NCI-H748 (cell line): ENCODE data around the gene RTF1.
"Not testable (repeated sequence)": the region's sequence is repeated elsewhere in the genome, so short reads cannot be mapped to it uniquely, and the experiment has no call there.

Experiments used
- DNase-seq: peaks from one replicate; lab custom pipeline; 2025; ENCODE audit not compliant: unreplicated experiment; lab: John Stamatoyannopoulos, UW

Gene RTF1

GRCh38 chr15:41435037-41435786 is 18.3 kb downstream of the RTF1 start:
- DNase-seq: no peak

- no peak for DNase-seq
Measured at GRCh38 chr15:41437448-41437847, 20.6 kb downstream of the RTF1 start.

- no peak for DNase-seq
Measured at GRCh38 chr15:41438206-41438605, 21.3 kb downstream of the RTF1 start.

DNA sequence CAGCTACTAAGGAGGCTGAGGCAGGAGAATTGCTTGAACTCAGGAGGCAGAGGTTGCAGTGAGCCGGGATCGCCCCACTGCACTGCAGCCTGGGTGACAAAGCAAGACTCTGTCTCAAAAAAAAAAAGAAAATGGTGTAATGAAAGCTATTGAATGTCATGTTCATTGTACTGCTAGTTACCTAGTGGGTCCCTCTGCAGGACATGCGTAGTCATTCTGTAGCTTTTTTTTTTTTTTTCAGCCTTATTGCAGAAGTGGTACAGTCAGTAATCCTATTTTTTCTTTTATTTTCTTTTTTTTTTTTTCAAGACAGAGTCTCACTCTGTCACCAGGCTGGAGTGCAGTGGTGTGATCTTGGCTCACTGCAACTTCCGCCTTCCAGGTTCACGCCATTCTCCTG is 21.9 kb downstream of the RTF1 start:
- DNase-seq: not testable (repeated sequence)

GRCh38 chr15:41443275-41443674 is 26.4 kb downstream of the RTF1 start:
- DNase-seq: no peak

- DNase-seq: no peak
Measured at GRCh38 chr15:41445399-41445798, 28.5 kb downstream of the RTF1 start.

DNA sequence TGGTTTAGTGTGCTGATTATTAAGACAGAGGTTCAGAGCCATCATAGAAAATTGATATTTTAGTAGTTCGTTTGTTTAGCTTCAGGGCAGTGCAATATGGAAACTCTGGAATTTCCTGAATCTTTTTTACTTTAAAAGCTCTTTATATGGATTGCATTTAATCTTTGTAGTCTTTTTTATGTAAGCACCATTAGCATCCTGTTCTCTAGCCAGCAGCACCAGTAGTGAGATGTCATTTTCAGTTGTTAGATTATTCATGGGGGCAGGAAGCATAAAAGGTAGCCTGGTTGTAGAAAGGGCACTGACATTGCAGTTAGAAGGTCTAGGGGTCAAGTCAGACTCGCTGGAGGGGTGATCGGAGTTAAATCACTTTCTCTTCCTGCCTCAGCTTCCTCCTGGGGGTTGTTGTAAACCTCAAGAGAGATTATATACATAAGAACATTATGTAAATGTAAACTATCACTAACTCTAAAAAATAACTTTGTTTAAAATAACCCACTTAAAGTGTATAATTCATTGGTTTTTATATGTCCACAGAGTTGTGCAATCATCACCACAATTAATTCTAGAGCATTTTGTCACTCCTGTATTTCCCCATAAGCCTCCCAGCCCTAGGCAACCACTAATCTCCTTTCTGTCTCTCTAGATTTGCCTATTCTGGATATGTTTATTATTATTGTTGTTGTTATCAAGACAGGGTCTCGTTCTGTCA is 45.3 kb downstream of the RTF1 start:
- no peak for DNase-seq

- DNase-seq: no peak
Measured at GRCh38 chr15:41464889-41465580, 48.1 kb downstream of the RTF1 start.

DNA sequence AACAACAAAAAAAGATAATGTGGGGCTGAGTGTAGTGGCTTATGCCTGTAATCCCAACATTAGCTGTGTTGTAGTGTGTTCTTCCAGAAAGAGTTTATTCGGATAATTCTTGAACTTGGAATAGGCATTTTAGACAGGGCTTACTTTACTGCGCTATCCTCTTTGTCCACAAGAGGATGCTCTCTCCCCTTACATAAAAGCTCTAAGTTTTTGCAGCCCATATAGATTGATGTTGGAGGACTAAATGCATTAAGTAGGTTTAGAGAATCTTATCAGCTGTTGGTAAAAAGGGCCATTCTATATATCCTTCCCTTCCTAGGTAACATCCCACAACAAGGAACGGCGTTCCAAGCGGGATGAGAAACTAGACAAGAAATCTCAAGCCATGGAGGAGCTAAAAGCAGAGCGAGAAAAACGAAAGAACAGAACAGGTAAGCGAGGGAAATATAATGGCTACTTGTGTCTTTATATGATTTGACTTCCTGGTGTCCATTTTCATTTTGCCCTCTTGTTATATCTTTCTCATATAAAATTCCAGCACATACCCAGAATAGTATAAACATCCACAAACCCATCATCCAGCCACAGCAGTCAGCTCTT is 49.0 kb downstream of the RTF1 start:
- peak; percentile 11 for DNase-seq

DNA sequence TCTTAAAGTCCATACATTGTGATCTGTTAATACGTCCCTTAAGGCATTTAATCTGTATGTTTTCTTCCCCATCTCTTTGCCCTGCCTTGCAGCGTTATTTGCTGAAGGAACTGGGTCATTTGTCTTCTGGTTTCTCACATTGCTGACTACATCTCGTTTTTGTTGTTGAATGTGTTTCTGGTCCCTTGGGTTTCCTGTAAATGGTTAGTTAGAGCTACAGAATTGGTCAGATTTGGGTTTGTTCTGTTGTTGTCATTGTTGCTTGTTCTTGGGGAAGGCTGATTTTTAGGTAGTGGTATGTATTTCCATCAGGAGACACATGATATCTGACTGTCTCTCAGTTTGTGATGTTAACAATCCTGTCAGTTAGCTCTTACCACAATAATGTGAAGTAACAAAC is 49.8 kb downstream of the RTF1 start:
- no peak for DNase-seq

DNA sequence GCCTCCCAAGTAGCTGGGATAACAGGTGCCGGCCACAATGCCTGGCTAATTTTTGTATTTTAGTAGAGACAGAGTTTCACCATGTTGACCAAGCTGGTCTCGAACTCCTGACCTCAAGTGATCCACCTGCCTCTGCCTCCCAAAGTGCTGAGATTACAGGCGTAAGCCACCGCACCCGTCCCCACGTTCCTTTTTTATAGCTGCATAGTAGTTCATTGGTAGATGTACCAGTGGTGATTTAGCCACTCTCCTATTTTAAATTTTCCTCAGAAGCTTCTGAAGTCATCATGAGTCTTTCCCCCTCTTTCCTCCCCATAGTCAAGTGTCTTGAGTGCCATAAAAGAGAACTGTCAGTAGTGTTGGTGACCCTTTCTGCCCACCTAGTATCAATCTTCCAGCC is 52.7 kb downstream of the RTF1 start:
- not testable (repeated sequence) for DNase-seq

DNA sequence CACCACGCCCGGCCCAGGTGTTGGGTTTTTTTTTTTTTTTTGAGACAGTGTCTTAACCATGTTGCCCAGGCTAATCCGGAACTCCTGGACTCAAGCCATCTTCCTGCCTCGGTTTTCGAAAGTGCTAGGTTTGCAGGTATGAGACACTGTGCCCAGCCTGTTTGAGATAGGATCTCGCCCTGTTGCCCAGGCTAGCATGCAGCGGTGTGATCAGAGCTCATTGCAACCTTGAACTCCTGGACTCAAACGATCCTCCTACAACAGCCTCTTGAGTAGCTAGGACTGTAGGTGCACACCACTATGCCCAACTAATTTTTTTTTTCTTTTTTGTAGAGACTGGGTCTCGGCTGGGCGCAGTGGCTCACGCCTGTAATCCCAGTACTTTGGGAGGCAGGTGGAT is 56.5 kb downstream of the RTF1 start:
- DNase-seq: no peak

DNA sequence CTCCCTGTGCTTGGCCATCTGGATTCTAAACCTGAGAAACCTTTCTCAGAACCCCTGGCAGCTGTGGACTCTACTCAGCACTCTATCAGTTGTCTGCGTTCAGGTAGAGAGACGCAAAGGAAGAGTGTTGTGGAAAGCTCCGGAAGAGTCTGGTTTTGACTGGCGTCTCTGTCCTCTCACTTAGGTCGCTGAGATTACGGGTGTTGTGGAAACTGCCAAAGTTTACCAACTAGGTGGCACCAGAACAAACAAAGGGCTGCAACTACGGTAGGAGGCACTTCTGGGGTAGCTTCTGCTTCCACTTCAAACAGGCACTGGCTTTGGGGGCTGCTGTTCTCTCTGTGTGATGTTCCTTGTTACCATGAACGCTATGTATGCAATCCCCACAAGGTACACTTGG is 57.5 kb downstream of the RTF1 start:
- DNase-seq: no peak

- DNase-seq: no peak
Measured at GRCh38 chr15:41474941-41475340, 58.0 kb downstream of the RTF1 start.

- no peak for DNase-seq
Measured at GRCh38 chr15:41476416-41477048, 59.6 kb downstream of the RTF1 start.

GRCh38 chr15:41480396-41481140 is 63.7 kb downstream of the RTF1 start:
- DNase-seq: no peak

GRCh38 chr15:41482110-41482877 is 65.4 kb downstream of the RTF1 start:
- no peak for DNase-seq

- no peak for DNase-seq
Measured at GRCh38 chr15:41483115-41483514, 66.2 kb downstream of the RTF1 start.

- no peak for DNase-seq
Measured at GRCh38 chr15:41483519-41483918, 66.6 kb downstream of the RTF1 start.
